ENCODE data around the gene XXYLT1.

GRCh38 chr3:195099951-195100785 lies 170.8 kb downstream of the XXYLT1 start:
- TF ChIP-seq POLR2A (IDR thresholded peaks at IDR 0.05; ENCODE audit: control extremely low read depth in 1 of 2, low read depth in 2 of 2, low read length in 2 of 2) (no peak), CREB1 (IDR thresholded peaks at IDR 0.05) (no peak), POLR2AphosphoS5 (IDR thresholded peaks at IDR 0.05; ENCODE audit: low read depth, low read length) (no peak), TEAD4 (IDR thresholded peaks at IDR 0.05; ENCODE audit: low read depth, low read length) (no peak), YY1 (IDR thresholded peaks at IDR 0.05; ENCODE audit: low read depth, low read length) (no peak), RAD21 (IDR thresholded peaks at IDR 0.05 in 1 of 2, conservative IDR thresholded peaks at IDR 0.05 in 1 of 2; ENCODE audit: low read depth in 2 of 2, low read length in 2 of 2) (no peak), MAX (IDR thresholded peaks at IDR 0.05) (no peak), CBX8 (IDR thresholded peaks at IDR 0.05; ENCODE audit: borderline replicate concordance, low read depth, low read length) (no peak), BCL11A (IDR thresholded peaks at IDR 0.05; ENCODE audit: low read depth in 2 of 2, low read length in 2 of 2) (no peak), CHD2 (IDR thresholded peaks at IDR 0.05; ENCODE audit: low read length) (no peak), SRF (IDR thresholded peaks at IDR 0.05; ENCODE audit: low read depth, low read length) (no peak)
- TF ChIP-seq, protein P1, sequence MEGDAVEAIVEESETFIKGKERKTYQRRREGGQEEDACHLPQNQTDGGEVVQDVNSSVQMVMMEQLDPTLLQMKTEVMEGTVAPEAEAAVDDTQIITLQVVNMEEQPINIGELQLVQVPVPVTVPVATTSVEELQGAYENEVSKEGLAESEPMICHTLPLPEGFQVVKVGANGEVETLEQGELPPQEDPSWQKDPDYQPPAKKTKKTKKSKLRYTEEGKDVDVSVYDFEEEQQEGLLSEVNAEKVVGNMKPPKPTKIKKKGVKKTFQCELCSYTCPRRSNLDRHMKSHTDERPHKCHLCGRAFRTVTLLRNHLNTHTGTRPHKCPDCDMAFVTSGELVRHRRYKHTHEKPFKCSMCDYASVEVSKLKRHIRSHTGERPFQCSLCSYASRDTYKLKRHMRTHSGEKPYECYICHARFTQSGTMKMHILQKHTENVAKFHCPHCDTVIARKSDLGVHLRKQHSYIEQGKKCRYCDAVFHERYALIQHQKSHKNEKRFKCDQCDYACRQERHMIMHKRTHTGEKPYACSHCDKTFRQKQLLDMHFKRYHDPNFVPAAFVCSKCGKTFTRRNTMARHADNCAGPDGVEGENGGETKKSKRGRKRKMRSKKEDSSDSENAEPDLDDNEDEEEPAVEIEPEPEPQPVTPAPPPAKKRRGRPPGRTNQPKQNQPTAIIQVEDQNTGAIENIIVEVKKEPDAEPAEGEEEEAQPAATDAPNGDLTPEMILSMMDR (IDR thresholded peaks at IDR 0.05; ENCODE audit: control extremely low read depth in 1 of 3, insufficient read depth in 1 of 3, low read depth in 1 of 3, low read length in 3 of 3), result no peak
- TF ChIP-seq, protein P2, sequence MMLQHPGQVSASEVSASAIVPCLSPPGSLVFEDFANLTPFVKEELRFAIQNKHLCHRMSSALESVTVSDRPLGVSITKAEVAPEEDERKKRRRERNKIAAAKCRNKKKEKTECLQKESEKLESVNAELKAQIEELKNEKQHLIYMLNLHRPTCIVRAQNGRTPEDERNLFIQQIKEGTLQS (IDR thresholded peaks at IDR 0.05; ENCODE audit: insufficient read depth, low read depth, low read length), result no peak
